ENCODE data around the gene WRAP73.

WRAP73 gene

DNA sequence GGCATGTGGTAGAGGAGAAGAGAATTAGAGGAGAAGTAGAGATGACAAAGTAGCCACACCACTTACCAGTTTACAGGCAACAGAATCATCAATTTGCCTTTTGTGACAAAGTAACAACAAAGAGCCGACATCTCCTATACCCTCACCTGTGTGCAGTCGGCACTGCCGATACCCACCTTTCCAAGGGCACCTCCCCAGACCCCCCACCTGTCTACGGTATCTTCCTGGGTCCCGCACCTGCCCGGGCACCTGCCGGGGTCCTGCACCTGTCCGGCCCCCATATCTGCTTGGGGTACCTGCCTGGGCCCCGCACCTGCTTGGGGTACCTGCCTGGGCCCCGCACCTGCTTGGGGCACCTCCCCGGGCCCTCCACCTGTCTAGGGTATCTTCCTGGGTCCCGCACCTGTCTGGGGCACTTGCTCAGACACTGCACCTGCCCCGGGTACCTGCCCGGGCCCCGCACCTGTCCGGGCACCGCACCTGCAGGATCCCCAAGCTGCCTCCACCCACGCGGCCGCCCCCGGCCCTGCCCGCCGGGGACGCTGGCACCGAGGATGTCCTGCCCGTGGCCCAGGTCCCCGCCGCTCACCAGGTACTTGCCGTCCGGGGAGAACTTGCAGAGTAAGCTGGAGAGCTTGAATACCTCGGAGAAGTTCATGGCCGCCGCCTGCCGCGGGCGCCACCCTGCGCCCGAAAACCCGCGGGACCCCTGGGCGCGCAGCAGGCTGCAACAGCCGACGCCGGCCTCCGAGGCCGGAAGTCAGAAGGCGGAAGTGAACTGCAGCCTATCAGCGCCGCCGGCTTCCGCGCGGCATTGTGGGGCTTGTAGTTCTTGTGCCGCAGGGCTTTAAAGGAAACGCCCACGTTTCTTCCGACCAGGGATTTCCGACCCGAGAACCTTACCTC is at the start of gene WRAP73:
TSS of gene WRAP73 (minus strand) at position 762 of the 906 bp plus-strand sequence. CDS start at position 658, 104 bp downstream.
- DNase-seq (ENCODE audit: low spot score): peak; percentile 89

- no peak for DNase-seq (ENCODE audit: low spot score)
Observed at GRCh38 chr1:3699596-3699995, 49.7 kb upstream of the WRAP73 start.

DNA sequence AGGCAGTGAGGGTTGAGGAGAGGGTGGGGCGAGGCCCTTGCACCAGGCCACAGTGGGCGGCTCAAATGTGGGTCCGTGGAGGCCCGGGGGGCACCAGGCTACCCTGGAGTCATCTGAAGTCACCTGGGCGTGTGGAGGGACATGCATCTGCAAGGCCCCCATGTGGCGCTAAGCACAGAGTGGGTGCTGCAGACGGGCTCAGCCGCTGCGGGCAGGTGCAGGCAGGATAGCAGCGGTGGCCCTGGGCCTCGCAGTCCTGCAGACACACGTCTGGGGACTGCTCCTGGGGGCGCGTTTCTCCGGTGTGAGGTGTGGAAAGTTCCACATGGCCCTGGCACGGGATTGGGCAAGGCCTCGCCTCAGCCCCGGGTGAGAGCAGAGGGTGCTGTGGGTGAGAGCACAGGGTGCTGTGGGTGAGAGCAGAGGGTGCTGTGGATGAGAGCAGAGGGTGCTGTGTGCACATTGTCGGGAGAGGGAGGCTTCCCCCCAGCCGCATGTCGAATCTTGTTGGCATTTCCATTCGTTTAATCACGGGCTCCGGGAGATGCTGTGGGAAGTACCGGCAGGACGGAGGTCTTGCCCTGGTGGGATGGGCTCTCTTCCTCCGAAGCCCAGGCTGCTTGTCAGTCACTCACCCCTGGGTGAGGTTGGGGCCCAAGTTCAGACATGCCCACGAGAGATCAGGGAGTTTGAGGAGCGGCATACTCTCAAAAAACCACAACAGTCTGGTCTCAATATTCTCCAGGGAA is 48.9 kb upstream of the WRAP73 start:
- no peak for DNase-seq (ENCODE audit: low spot score)

DNA sequence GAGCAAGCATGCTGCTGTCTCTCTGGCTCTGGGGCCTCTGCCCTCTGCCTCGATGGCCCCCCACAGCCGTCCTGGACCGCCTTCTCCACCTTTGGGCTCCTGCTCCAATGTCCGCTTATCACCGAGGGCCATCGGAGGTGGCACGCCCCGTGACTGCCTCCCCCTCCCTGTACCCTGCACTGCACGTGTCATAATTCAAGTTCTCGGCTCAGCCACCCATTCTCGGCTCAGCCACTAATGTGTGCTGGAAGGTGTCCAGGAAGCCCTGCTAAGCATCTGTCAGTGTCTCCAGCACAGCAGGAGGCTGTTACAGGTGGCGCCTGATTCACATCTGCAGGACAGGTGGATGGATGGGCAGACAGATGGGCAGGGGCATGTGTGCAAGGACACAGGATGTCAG is 47.9 kb upstream of the WRAP73 start:
- no peak for DNase-seq (ENCODE audit: low spot score)

DNA sequence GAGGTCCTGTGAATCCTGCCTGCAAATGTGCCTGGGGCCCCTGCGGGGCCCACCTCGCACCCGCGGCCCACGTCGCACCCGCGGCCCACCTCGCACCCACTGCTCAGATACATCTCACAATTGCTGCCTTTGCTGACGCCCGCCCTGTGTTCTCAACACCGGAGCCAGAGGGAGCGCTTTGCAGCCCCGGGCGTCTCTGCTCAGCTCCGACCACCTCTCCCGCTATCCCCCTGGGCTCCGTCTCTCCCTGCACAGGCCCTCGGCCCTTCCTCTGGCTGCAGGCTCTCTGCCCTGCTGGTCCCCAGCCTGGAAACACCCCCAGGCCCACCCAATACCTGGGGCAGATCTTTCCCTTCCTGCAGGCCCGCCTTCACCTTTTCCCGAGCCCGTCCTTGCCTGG is 47.2 kb upstream of the WRAP73 start:
- no peak for DNase-seq (ENCODE audit: low spot score)

DNA sequence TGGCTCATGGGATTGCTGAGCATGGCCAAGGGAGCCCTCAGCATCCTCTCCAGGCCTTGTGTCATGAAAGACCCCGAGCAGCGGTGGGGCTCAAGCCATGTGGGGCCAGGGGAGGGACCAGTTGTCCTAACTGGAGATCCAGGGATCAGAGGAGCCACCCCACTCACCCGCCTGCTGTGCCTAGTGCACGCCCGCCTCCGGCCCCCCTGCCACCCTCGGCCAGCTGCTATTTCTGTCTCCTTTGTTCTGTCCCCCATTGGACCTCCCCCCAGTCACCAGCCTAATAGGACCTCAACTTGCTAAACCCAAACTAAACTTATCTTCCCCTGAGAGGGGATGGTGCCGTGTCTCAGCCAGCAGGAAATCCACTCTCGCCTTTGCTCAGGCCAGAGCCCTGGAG is 46.8 kb upstream of the WRAP73 start:
- no peak for DNase-seq (ENCODE audit: low spot score)

GRCh38 chr1:3695326-3696217 is 45.7 kb upstream of the WRAP73 start:
- no peak for DNase-seq (ENCODE audit: low spot score)

DNA sequence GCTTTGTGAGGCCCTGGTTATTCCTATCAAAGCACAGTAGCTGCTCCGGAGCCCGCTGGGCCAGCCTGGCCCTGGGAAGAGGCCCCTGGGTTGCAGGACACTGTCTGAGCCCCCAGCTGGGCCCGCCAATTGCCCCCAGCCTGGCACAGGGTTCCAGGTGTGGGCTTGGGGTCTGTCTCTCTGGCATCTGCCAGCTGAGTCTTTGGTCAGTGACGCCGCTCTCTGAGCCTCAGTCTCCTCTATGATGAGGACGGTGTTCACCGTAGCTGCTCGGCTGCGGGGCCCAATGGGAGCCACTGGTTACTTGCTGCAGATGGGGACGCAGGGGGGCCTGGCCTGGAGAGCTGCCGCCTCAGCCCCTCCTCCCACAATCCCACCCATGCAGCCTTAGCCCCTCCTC is 43.4 kb upstream of the WRAP73 start:
- DNase-seq (ENCODE audit: low spot score): no peak

DNA sequence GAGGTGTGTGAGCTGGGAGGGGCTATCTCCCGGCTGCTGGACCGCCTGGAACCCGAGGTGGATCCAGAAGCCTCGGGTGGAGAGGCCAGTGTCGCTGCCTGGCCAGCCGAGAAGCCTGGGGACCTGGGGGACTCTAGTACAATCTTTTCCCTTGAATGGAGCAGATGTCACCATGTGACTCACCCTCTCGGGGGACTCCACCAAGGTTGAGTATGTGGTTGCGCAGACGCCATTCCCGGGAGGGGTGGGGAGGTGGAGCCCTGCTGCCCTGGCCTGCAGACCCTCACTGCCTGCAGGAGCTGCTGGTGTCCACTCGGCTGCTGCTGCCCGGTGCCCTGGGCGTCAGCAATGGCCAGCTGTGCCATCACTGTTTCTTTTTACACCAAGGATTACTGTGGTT is 42.7 kb upstream of the WRAP73 start:
- no peak for DNase-seq (ENCODE audit: low spot score)

DNA sequence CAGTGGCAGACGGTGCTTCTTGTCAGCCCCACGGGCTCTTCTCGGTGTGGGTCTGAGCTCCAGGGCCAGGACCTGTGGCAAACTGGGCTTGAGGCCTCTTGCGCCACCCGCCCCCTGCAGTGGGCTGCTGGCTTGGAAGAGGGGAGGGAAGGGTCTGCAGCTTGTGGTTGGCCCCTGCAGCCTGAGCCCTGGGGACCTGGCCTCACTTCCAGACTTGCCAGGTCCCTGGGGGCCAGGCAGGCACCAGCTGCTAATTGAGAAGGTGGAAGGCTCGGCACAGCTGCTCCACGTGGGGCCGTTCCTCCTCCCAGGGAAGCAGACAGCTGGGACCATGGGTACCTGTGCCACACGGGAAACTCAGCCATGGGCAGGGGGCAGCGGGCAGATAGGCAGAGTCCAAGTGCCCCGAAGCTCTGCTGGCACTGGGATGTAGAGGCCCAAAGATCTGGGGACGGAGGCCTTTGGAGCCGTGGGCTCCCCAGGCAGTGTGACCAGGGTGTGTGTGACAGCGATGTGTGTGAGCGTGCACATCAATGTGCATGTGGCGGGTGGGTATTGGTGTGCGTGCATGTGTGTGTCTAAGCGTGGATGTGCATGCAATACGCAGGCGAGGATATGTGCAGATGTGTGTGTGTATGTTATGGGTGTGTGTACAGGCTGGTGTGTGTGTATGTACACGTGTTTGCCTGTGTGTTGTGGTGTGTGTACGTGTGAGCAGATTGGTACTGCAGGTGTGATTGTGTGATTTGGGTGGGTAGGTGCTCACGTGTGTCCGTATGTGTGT is 41.7 kb upstream of the WRAP73 start:
- no peak for DNase-seq (ENCODE audit: low spot score)

DNA sequence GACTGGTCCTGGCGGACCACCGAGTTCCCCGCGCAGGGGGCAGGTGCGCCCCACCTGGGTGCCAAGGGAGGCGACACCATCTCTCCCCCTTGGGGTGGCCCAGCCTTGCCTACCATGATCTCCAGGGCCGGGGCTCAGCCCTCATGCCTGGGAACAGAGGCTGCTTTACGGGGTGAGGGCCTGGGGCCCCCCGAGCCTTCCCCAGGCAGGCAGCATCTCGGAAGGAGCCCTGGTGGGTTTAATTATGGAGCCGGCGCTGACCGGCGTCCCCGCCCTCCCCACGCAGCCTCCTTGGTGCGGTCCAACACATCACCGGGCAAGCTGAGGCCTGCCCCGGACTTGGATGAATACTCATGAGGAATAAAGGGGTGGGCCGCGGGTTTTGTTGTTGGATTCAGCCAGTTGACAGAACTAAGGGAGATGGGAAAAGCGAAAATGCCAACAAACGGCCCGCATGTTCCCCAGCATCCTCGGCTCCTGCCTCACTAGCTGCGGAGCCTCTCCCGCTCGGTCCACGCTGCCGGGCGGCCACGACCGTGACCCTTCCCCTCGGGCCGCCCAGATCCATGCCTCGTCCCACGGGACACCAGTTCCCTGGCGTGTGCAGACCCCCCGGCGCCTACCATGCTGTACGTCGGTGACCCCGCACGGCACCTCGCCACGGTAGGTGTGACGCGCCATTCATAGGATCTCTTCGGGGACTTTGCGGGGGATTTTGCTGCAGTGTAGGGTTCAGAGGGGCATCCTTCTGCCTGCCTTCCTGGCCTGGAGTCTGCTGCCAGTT is 40.6 kb upstream of the WRAP73 start:
- no peak for DNase-seq (ENCODE audit: low spot score)

- DNase-seq (ENCODE audit: low spot score): no peak
Observed at GRCh38 chr1:3689138-3689750, 39.3 kb upstream of the WRAP73 start.

DNA sequence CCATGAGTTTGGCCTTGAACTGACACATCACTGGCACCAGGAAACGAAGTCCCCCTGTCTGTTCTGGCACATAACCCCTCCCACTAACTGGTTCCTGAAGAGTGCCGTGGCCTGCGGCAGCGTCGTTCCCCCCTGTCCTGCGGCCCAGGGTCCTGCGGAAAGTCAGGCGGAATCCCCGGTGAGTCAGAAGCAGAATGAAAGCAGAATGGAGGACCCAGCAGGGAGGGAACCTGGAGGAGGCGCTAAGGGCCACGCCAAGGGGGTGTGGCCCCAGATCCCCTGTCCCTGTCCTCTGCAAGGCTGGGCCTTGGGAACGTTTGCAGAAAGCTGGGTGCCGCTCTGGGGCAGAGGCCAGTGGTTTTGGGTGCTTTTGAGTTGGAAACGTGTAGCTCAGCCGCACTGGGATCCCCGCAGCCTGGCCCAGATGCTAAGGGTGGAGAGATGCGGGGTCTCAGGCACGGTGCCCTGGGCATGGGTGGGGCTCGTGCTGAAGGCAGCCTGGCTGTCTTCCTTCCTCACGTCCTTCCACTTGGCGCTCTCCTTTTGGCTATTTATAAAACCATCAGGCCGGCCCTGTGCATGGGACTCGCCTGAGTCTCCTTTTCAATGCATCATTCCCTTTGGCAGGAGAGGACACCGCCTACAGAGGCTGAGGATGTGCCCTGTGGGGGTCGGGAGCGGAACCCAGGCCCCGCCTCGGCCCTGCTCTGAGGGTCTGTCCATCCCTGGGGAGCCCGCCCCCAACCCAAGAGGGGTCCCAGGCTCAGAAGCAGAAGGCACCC is 38.6 kb upstream of the WRAP73 start:
- DNase-seq (ENCODE audit: low spot score): no peak

- no peak for DNase-seq (ENCODE audit: low spot score)
Observed at GRCh38 chr1:3687504-3687903, 37.6 kb upstream of the WRAP73 start.

DNA sequence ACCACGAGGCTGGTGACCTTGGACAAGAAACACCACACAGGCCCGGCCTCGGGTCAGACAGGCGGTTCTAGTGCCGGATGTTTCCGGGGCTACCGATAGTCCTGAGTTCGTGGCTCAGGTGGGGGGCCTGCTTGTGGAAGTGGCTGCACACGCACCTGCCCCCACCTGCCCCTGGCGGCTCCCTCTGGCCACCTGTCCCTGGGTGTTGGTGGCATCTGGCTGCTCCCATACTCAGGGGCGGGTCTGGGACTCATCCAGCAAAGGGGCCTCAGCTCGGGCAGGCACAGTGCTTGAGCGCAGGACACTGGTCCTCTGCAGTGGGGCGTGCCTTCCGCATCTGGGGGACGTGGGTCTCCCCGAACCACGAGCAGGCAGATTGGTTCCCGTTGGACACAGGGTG is 36.0 kb upstream of the WRAP73 start:
- DNase-seq (ENCODE audit: low spot score): no peak

DNA sequence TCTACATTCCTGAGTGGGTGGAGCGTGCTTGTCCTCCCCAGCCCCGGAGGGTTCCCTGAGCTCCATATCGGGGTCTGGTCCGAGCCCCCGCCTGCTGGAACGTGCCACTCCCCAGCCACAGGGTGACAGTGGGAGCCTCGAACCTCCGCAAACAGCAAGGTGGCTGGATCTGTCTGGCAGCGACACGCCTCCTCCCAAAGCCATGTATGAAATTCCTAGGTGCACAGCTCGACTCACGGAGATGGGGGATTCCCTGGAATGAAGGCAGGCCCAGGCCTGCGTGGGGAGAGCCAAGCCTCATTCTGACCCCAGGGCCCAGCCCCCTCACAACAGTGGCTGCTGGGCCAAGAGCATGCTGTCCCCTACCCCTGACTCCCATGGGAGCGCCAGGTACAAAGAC is 35.3 kb upstream of the WRAP73 start:
- DNase-seq (ENCODE audit: low spot score): no peak

GRCh38 chr1:3683992-3684391 is 34.1 kb upstream of the WRAP73 start:
- no peak for DNase-seq (ENCODE audit: low spot score)

DNA sequence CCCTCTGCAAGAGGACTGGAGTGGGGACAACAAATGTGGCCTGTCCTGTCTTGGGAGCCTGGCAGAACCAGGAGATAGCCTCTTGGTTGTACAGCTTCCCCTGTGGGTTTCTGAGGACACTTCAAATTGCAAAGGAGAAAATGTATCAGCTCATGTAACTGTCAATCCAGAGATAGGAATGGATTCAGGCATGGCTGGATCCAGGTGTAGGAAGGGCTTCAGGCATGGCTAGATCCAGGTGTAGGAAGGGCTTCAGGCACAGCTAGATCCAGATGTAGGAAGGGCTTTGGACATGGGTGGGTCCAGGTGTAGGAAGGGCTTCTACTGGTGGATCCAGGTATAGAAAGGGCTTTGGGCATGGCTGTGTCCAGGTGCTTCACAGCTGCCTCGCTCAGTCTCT is 33.3 kb upstream of the WRAP73 start:
- no peak for DNase-seq (ENCODE audit: low spot score)
